HG03064 (cell line): ENCODE measurements around the gene C1QTNF5.
A peak's percentile ranks its signal among the peaks of the same experiment; 100 is the strongest.
"Not testable (repeated sequence)": the region's sequence is repeated elsewhere in the genome, so short reads cannot be mapped to it uniquely, and the experiment has no call there.

Experiments
- ATAC-seq: cut with Tn5 transposase; IDR thresholded peaks from one replicate; pipeline ENCODE4 v1.9.1; 2021; ENCODE audit warnings: low read depth; ENCODE audit not compliant: unreplicated experiment

The C1QTNF5 gene

GRCh38 chr11:119340335-119341221 is at the start of gene C1QTNF5:
C1QTNF5 (minus strand) TSS chr11:119340883; CDS start chr11:119340397, 486 bp downstream.
- no peak for ATAC-seq

GRCh38 chr11:119389611-119390254 is 49.0 kb upstream of the C1QTNF5 start:
- ATAC-seq, result no peak

- no peak for ATAC-seq
Measured at GRCh38 chr11:119388103-119388502, 47.4 kb upstream of the C1QTNF5 start.

- ATAC-seq, result no peak
Measured at GRCh38 chr11:119384332-119384731, 43.6 kb upstream of the C1QTNF5 start.

GRCh38 chr11:119382513-119382912 is 41.8 kb upstream of the C1QTNF5 start:
- ATAC-seq, result not testable (repeated sequence)

- ATAC-seq, result no peak
Measured at GRCh38 chr11:119382101-119382500, 41.4 kb upstream of the C1QTNF5 start.

- ATAC-seq, result peak; percentile 94
Measured at GRCh38 chr11:119381181-119381988, 40.7 kb upstream of the C1QTNF5 start, which contains the start of gene USP2. USP2 (minus strand) TSS chr11:119381690; CDS start chr11:119373480, 8,210 bp downstream.

- no peak for ATAC-seq
Measured at GRCh38 chr11:119380827-119381180, 40.1 kb upstream of the C1QTNF5 start.

- no peak for ATAC-seq
Measured at GRCh38 chr11:119380160-119380826, 39.6 kb upstream of the C1QTNF5 start.

GRCh38 chr11:119378851-119379465 is 38.3 kb upstream of the C1QTNF5 start:
- no peak for ATAC-seq

GRCh38 chr11:119377961-119378667 is 37.4 kb upstream of the C1QTNF5 start:
- ATAC-seq, result no peak

GRCh38 chr11:119377112-119377901 is 36.6 kb upstream of the C1QTNF5 start:
- ATAC-seq, result no peak

GRCh38 chr11:119376197-119376847 is 35.6 kb upstream of the C1QTNF5 start:
- no peak for ATAC-seq

GRCh38 chr11:119375337-119376196 is 34.9 kb upstream of the C1QTNF5 start:
- ATAC-seq, result no peak

GRCh38 chr11:119374632-119375336 is 34.1 kb upstream of the C1QTNF5 start:
- ATAC-seq, result no peak

GRCh38 chr11:119373921-119374631 is 33.4 kb upstream of the C1QTNF5 start:
- no peak for ATAC-seq
